Hematopoietic multipotent progenitor cell treated with erythropoietin and hydrocortisone succinate and interleukin-3 and kit ligand, for 4 days (in vitro differentiated cells): ENCODE measurements around the gene POGLUT2.
"Not testable (repeated sequence)": the region's sequence is repeated elsewhere in the genome, so short reads cannot be mapped to it uniquely, and the experiment has no call there.

Experiments used
- DNase-seq: peaks from one replicate; pipeline ENCODE4 v3.0.0-alpha.2; 2015

Gene POGLUT2

GRCh38 chr13:102800145-102801041 is 1.6 kb upstream of the POGLUT2 start:
- DNase-seq = peak; percentile 95

- no peak for DNase-seq
Measured at GRCh38 chr13:102799426-102800144, 809 bp upstream of the POGLUT2 start.

- no peak for DNase-seq
Measured at GRCh38 chr13:102793611-102794355, 5.0 kb downstream of the POGLUT2 start.

GRCh38 chr13:102792396-102792795 is 6.4 kb downstream of the POGLUT2 start:
- no peak for DNase-seq

GRCh38 chr13:102788683-102789082 is 10.1 kb downstream of the POGLUT2 start:
- DNase-seq = no peak

GRCh38 chr13:102784483-102784882 is 14.3 kb downstream of the POGLUT2 start:
- DNase-seq = no peak

- DNase-seq = no peak
Measured at GRCh38 chr13:102781591-102781990, 17.2 kb downstream of the POGLUT2 start.

GRCh38 chr13:102780656-102781055 is 18.1 kb downstream of the POGLUT2 start:
- not testable (repeated sequence) for DNase-seq

- peak; percentile 88 for DNase-seq
Measured at GRCh38 chr13:102779436-102780159, 19.2 kb downstream of the POGLUT2 start.

GRCh38 chr13:102777736-102778135 is 21.0 kb downstream of the POGLUT2 start:
- no peak for DNase-seq

- DNase-seq = no peak
Measured at GRCh38 chr13:102776271-102776670, 22.5 kb downstream of the POGLUT2 start.

GRCh38 chr13:102774591-102775520 is 23.9 kb downstream of the POGLUT2 start:
- DNase-seq = peak; percentile 53

GRCh38 chr13:102774214-102774568 is 24.6 kb downstream of the POGLUT2 start:
- no peak for DNase-seq

GRCh38 chr13:102773441-102774213 is 25.1 kb downstream of the POGLUT2 start, which contains the start of gene TEX30:
Gene TEX30 (minus strand): TSS chr13:102773786. CDS start chr13:102770026, 3,760 bp downstream.
- DNase-seq = peak; percentile 94

GRCh38 chr13:102772042-102772425 is 26.7 kb downstream of the POGLUT2 start:
- no peak for DNase-seq

- DNase-seq = peak; percentile 30
Measured at GRCh38 chr13:102771298-102772041, 27.3 kb downstream of the POGLUT2 start.

- no peak for DNase-seq
Measured at GRCh38 chr13:102770435-102770834, 28.3 kb downstream of the POGLUT2 start.

- peak; percentile 40 for DNase-seq
Measured at GRCh38 chr13:102769679-102770078, 29.1 kb downstream of the POGLUT2 start.

- no peak for DNase-seq
Measured at GRCh38 chr13:102768909-102769308, 29.9 kb downstream of the POGLUT2 start.

- DNase-seq = no peak
Measured at GRCh38 chr13:102763741-102764140, 35.0 kb downstream of the POGLUT2 start.
